Stimulated activated CD4-positive, alpha-beta T cell treated with anti-CD3 and anti-CD28 coated beads, Interleukin-15, amount 100 ng/mL, for 48 hours (primary cell): ENCODE results near the gene MUC5B.
A peak's percentile ranks its signal among the peaks of the same experiment; 100 is the strongest.

Source experiments
- DNase-seq, 2 donors: peaks; one replicate each; pipeline ENCODE4 v3.0.0-alpha.2; 2020; ENCODE audit warnings: low read depth in 2 of 2

Gene MUC5B

GRCh38 chr11:1298695-1299492 is 76.0 kb downstream of the MUC5B start:
- no peak for DNase-seq

DNA sequence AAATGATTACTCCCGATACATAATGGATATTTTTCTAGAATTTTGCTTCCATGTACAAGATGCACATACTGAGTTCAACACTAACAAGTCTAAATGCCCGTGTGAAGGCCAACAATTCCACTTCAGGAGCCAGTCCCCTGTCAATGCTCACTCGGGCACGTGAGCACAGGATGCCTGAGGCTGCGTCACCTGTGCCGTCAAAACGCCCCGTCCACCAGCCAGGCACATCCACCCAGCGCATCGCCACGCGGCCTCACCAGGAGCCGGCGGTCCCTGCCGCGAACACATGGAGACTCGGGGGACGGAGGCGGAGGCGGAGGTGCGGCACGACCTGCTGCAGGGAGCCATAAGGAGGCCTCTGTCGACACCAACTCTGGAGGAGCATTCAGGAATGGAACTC is 76.8 kb downstream of the MUC5B start:
- DNase-seq: no peak

DNA sequence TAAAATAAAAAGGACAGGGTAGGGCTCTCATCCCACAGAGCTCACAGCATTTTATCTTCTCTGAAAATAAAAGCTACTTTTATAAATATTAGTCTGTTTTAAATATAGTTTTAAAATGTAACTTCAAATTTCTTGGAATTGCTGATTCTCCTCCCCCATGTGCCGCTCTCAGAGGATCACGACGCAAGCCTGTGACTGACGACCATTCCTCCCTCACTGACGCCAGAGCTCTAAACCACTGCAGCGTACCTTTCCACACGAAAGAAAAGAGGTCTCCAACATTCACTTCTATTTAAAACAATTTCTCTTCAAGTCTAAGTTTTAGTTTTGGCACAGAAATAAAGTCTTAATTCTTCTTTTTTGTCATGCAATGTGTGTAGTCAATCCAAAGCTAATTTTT is 77.3 kb downstream of the MUC5B start:
- no peak for DNase-seq

DNA sequence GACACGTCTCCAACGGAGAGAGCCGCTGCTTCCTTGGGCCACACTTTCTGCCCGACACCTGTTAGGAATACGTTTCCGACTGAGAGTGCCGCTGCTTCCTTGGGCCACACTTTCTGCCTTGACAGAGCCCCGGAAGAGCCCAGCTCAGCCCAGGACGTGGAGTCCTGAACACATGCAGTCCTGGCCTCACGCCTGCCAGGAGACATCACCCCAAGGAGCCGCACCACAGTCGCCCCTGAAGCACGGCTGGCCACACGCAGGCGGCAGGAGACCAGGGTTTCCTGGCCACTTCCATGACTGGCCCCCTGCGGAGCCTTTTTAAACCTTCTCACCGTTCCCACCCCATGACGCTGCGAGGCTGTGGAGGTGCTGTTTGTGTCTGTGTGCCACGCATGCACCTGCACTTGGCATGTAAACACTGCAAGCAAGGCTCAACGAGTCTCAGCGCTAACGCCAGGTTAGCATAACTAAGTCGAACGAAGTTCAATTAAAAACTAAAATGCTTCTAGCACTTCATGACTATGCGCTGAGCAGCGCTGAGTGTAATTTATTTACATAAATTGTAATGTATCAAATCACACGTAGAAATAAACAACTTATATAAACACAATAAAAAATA is 77.8 kb downstream of the MUC5B start:
- no peak for DNase-seq

- DNase-seq: no peak
Measured at GRCh38 chr11:1301220-1302000, 78.5 kb downstream of the MUC5B start.

GRCh38 chr11:1302041-1302460 is 79.2 kb downstream of the MUC5B start:
- DNase-seq: no peak

DNA sequence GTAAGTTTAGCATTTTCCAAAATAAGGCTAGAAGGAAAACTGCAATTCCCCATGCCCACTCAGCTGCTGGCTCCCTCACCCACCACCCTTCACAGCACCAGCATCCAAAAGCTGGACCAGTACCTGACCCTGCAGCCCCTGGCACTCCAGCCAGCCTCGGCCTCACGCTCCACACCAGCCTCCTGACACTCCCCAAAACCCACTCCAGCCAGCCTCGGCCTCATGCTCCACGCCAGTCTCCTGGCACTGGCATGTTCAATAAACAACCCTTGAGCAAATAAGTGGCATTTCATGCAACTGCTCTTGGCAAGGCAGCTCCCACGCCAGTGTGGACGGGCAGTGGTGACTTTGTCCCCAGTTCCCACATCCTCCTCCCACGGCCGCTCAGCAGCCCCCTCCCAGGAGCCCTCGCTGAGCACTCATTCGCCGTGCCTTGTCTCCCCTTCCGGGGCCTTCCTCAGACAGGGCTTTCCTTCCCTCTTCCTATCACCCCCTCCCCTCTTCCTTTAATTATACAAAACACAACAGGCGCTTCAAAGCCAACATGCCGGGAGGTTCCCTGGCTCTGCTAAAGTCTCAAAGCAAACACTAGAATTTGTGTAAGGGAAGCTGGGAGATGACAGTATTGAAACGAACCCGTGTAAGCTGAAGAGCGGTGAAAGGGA is 79.7 kb downstream of the MUC5B start:
- no peak for DNase-seq

DNA sequence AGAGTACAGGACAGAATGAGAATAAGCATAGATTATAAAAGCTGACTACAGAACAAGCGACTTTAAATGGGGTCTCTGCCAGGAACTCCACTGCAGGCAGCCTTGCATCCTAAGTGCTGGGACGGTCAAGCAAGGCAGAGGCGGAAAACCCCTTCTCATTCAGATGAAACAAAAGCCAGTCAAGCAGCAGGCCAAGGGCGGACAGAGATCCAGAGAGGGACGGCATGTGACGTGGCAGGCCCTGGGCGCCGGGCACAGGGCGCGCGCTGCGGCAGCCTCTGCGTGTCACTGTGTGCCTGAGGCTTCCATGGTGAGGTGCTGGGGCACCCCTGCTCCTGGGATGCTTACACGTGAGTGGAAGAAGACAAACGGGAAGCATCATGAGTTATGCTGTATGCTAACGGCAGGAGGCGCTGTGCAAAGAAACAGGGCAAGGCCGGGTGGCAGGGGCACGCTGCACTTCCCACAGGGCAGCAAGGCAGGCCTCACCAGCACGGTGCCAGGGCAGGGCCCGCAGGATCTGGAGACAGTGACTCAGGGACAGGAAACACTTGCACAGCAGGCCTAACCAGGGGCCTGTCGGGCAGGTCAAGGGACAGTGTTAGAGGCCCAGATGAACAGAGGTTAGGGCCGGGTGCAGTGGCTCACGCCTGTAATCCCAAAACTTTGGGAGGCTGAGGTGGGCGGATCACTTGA is 80.4 kb downstream of the MUC5B start:
- DNase-seq: no peak

GRCh38 chr11:1303973-1304372 is 81.1 kb downstream of the MUC5B start:
- DNase-seq: no peak

- no peak for DNase-seq
Measured at GRCh38 chr11:1304380-1304779, 81.5 kb downstream of the MUC5B start.

DNA sequence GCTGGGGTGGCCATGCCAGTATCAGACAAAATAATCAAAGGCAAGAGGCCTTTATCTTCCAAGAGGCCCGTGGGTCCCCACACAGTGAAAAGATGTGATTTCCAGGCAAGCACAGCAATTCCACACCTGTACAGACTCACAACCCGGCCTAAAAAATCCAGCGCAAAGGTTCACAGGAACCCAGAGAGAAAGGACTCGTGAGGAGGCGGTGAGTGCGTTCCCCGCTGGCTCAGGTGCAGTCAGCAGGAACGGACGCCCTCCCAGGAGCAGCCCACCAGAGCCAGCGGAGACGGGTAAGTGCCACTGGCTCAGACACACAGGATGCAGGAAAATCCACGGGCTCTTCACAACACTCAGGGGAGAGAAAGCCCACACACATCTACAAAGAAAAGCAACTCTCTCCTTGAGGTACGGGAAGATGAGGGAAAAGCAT is 82.2 kb downstream of the MUC5B start:
- no peak for DNase-seq

DNA sequence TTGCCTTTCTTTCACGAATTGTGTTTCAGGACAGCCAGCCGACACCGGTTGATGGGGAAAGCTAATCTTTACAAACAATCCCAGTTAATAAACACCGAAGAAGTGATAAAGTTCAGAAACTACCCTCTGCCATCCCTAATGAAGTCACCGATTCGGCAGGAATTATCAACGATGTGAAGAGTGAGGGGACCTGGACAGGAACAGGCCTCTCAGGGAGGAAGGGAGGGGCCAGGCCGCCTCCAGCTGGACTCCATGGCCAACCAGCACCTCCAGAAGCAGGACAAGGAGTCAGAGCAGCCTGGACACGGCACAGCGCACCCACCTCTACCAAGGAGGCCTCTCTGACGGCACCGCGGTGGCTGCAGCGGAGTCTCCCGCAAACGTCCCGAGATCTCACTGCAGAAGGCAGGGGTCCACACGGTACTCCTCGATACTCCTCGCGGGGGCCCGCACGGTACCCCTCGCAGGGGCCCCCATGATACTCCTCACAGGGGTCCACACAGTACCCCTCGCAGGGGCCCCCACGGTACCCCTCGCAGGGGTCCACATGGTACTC is 82.7 kb downstream of the MUC5B start:
- no peak for DNase-seq

- DNase-seq: no peak
Measured at GRCh38 chr11:1306186-1307162, 83.6 kb downstream of the MUC5B start.

DNA sequence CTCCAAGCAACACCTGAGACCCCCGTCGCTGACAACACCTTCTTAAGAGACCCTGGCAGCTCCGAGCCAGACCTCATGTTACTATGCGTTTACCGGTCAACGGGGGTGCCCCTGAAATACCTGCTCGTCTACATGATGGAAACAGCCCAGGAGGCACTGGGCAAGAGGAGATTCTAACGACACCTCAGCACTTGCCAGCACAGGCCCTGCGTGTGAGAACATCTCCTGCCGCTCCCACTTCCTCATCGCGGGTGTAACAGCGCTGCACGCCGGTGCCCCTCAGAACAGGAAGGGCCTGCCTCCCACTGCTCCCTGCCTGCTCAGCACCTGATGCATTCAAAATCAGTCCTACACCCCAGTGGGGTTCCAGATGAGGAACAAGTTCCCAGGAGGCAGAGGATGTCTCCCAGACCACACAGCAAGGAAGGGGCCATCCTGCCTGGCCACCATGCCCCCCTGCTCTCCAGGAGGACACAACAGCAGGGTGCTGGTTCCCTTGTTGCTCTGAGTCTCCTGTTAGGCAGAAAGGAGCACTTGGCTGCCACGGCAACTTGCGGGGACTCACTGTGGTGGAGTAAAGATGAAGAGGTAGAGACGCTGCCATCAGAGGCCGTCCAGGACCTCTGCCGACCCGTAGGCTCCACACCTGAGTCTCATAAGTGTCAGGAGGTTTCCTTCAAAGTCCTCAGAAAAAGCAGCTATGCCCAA is 84.5 kb downstream of the MUC5B start:
- DNase-seq: no peak

GRCh38 chr11:1307998-1308742 is 85.3 kb downstream of the MUC5B start:
- DNase-seq: no peak

DNA sequence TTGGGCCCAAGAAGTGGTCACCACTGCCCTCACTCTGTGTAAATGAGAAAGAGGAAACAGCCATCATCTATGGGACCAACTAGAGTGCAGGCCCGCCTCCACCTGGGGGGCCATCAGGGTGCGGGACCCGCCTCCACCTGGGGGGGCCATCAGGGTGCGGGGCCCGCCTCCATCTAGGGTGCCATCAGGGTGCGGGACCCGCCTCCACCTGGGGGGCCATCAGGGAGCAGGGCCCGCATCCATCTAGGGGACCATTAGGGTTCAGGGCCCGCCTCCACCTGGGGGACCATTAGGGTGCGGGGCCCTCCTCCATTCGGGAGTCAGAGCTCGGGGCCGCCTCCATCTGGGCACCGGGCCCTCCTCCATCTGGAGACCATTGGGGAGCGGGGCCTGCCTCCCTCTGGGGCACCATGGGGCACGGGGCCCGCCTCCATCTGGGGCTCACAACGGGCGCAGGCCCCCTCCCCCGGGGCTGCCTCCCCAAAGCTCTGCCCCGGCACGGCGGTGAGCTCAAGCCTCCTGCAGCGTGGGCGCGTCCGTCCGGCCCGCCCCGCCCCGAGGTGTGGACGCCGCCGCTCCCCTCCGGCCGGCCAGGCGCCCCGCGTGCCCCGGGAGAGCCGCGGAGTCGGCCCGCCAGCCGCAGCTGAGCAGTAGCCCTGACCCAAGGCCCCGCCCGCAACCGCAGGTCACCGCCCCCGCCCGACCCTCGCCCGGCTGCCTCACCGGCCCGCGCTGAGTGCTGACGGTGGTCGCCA is 86.1 kb downstream of the MUC5B start:
- no peak for DNase-seq

GRCh38 chr11:1309498-1310317 is 86.8 kb downstream of the MUC5B start, which contains the start of gene TOLLIP:
Gene TOLLIP (minus strand): TSS chr11:1309632. CDS start chr11:1309498, 134 bp downstream.
- DNase-seq: peak; percentile 93 to 94
